H9 (cell line): ENCODE measurements around the gene SLC7A1. TPM values are rescaled to one million over a fixed set of nuclear protein-coding genes. Genes with fewer than 3 reads are reported as not detected.

ENCODE experiments used
- DNase-seq: peaks from one replicate; pipeline ENCODE4 v3.0.0-alpha.2; 2017
- H2AFZ ChIP-seq: one replicate; pipeline ENCODE4 v1.6.1; 2013; ENCODE audit warnings: mild to moderate bottlenecking, low read length, control low read depth, moderate library complexity
- H2AK5ac ChIP-seq: 2 replicates; pipeline ENCODE4 v1.6.1; 2013; ENCODE audit warnings: low read length, control low read depth, mixed read lengths; ENCODE audit not compliant: insufficient read length
- H2BK120ac ChIP-seq: one replicate; pipeline ENCODE4 v1.6.1; 2013; ENCODE audit warnings: low read depth, mild to moderate bottlenecking, low read length, control low read depth, inconsistent platforms; ENCODE audit not compliant: poor library complexity, severe bottlenecking
- H2BK12ac ChIP-seq: 2 replicates; pipeline ENCODE4 v1.6.1; 2013; ENCODE audit warnings: low read length, control low read depth, mixed read lengths, low read depth; ENCODE audit not compliant: insufficient read length
- H2BK15ac ChIP-seq: 2 replicates; pipeline ENCODE4 v1.6.1; 2013; ENCODE audit warnings: low read depth, low read length, control low read depth
- H2BK20ac ChIP-seq: one replicate; pipeline ENCODE4 v1.6.1; 2013; ENCODE audit warnings: low read depth, mild to moderate bottlenecking, low read length, control low read depth, inconsistent platforms; ENCODE audit not compliant: poor library complexity, severe bottlenecking
- H2BK5ac ChIP-seq: 2 replicates; pipeline ENCODE4 v1.6.1; 2013; ENCODE audit warnings: low read length, control low read depth, mixed read lengths; ENCODE audit not compliant: insufficient read length
- H3K14ac ChIP-seq: 2 replicates; pipeline ENCODE4 v1.6.1; 2013; ENCODE audit warnings: low read length, control low read depth; ENCODE audit not compliant: insufficient read depth
- H3K18ac ChIP-seq: 2 replicates; pipeline ENCODE4 v1.6.1; 2013; ENCODE audit warnings: low read depth, mild to moderate bottlenecking, mixed read lengths, low read length, control low read depth; ENCODE audit not compliant: insufficient read length
- H3K23ac ChIP-seq: 2 replicates; pipeline ENCODE4 v1.6.1; 2013; ENCODE audit warnings: low read length, control low read depth, mixed read lengths, low read depth; ENCODE audit not compliant: insufficient read length
- H3K23me2 ChIP-seq: 2 replicates; pipeline ENCODE4 v1.6.1; 2013; ENCODE audit warnings: low read depth, mild to moderate bottlenecking, mixed read lengths, low read length, control low read depth; ENCODE audit not compliant: insufficient read length, poor library complexity, severe bottlenecking
- H3K27ac ChIP-seq: 2 replicates; pipeline ENCODE4 v1.5.1; 2013; ENCODE audit warnings: low read length, control low read depth, mixed read lengths, low read depth; ENCODE audit not compliant: insufficient read length
- H3K27me3 ChIP-seq: 2 replicates; pipeline ENCODE4 v1.6.1; 2013; ENCODE audit warnings: low read length, control low read depth, inconsistent platforms; ENCODE audit not compliant: insufficient read depth
- H3K4ac ChIP-seq: 2 replicates; pipeline ENCODE4 v1.6.1; 2013; ENCODE audit warnings: low read depth, mild to moderate bottlenecking, control low read depth, inconsistent platforms, low read length, moderate library complexity
- H3K4me1 ChIP-seq: 2 replicates; pipeline ENCODE4 v1.6.1; 2013; ENCODE audit warnings: low read length, control low read depth, inconsistent platforms; ENCODE audit not compliant: insufficient read depth
- H3K4me2 ChIP-seq: 2 replicates; pipeline ENCODE4 v1.6.1; 2013; ENCODE audit warnings: low read length, control low read depth, mixed read lengths; ENCODE audit not compliant: insufficient read length, insufficient read depth
- H3K56ac ChIP-seq: 2 replicates; pipeline ENCODE4 v1.6.1; 2013; ENCODE audit warnings: low read depth, mild to moderate bottlenecking, mixed read lengths, low read length, control low read depth; ENCODE audit not compliant: insufficient read length
- H3K79me1 ChIP-seq: 2 replicates; pipeline ENCODE4 v1.6.1; 2013; ENCODE audit warnings: low read depth, mild to moderate bottlenecking, moderate library complexity, low read length, control low read depth, inconsistent platforms; ENCODE audit not compliant: insufficient read depth, poor library complexity, severe bottlenecking
- H3K79me2 ChIP-seq: 2 replicates; pipeline ENCODE4 v1.6.1; 2013; ENCODE audit warnings: low read length, control low read depth, inconsistent platforms; ENCODE audit not compliant: insufficient read depth
- H3K9ac ChIP-seq: 2 replicates; pipeline ENCODE4 v1.6.1; 2013; ENCODE audit warnings: low read length, control low read depth, mixed read lengths; ENCODE audit not compliant: insufficient read length; ENCODE audit errors: extremely low read depth
- H3K9me3 ChIP-seq: one replicate; pipeline ENCODE4 v1.6.1; 2013; ENCODE audit warnings: low read depth, low read length, inconsistent platforms; ENCODE audit not compliant: control insufficient read depth
- H3T11ph ChIP-seq: one replicate; pipeline ENCODE4 v1.6.1; 2013; ENCODE audit warnings: mild to moderate bottlenecking, low read length, control low read depth, inconsistent platforms
- H4K20me1 ChIP-seq: one replicate; pipeline ENCODE4 v1.6.1; 2013; ENCODE audit not compliant: control insufficient read depth, insufficient read length, insufficient read depth
- H4K5ac ChIP-seq: 2 replicates; pipeline ENCODE4 v1.6.1; 2013; ENCODE audit warnings: low read depth, mild to moderate bottlenecking, mixed read lengths, low read length, control low read depth; ENCODE audit not compliant: insufficient read length
- H4K8ac ChIP-seq: replicated peaks from 2 replicates; pipeline ENCODE4 v1.6.1; 2013; ENCODE audit warnings: low read length, control low read depth, mixed read lengths, low read depth; ENCODE audit not compliant: insufficient read length
- H4K91ac ChIP-seq: 2 replicates; pipeline ENCODE4 v1.6.1; 2013; ENCODE audit warnings: low read depth, mild to moderate bottlenecking, moderate library complexity, mixed read lengths, low read length, control low read depth; ENCODE audit not compliant: insufficient read length
- H3K27ac Mint-ChIP-seq, 3 experiments: 2 replicates in 2 of 3; 3 replicates in 1 of 3; pipeline ENCODE4 v1.8.0; 2020 to 2021; ENCODE audit warnings: mixed read lengths in 3 of 3, mild to moderate bottlenecking in 1 of 3, moderate library complexity in 1 of 3
- H3K27me3 Mint-ChIP-seq: 2 replicates; pipeline ENCODE4 v1.8.0; 2021; ENCODE audit warnings: low read depth, mild to moderate bottlenecking, moderate library complexity, mixed read lengths
- H3K36me3 Mint-ChIP-seq, 3 experiments: 2 replicates in 2 of 3; 3 replicates in 1 of 3; pipeline ENCODE4 v1.8.0; 2020 to 2021; ENCODE audit warnings: low read depth in 3 of 3, mixed read lengths in 3 of 3; ENCODE audit not compliant: insufficient read depth in 1 of 3
- H3K4me1 Mint-ChIP-seq, 2 experiments: 2 replicates each; pipeline ENCODE4 v1.8.0; 2020; ENCODE audit warnings: mixed read lengths in 2 of 2
- H3K4me3 Mint-ChIP-seq, 2 experiments: 2 replicates in 1 of 2; 3 replicates in 1 of 2; pipeline ENCODE4 v1.8.0; 2020 to 2021; ENCODE audit warnings: mild to moderate bottlenecking in 2 of 2, mixed read lengths in 2 of 2, moderate library complexity in 1 of 2
- H3K9me3 Mint-ChIP-seq, 2 experiments: 2 replicates in 1 of 2; 3 replicates in 1 of 2; pipeline ENCODE4 v1.8.0; 2020; ENCODE audit warnings: mild to moderate bottlenecking in 2 of 2, mixed read lengths in 2 of 2, moderate library complexity in 1 of 2
- WGBS: extraction: QIAGEN DNeasy Blood & Tissue Kit; methylation state at CpG from one replicate; pipeline ENCODE4 v1.1.7; 2013; ENCODE audit warnings: missing lambda C conversion rate, low lambda C conversion rate, mixed read lengths; ENCODE audit not compliant: insufficient read length; ENCODE audit errors: extremely low coverage; 5-methylcytosine and 5-hydroxymethylcytosine counted together
- total RNA-seq: library from RNA; stranded (reverse); gene quantifications from 2 replicates; pipeline ENCODE4 v1.2.1, GENCODE V29; 2021
- TF ChIP-seq, protein P1 (sequence below): fragments of 200-600 bp; sonication (generic); conservative IDR thresholded peaks from 3 replicates; pipeline ENCODE4 v1.8.0; 2021; ENCODE audit warnings: antibody characterized with exemption, mild to moderate bottlenecking

Gene SLC7A1
- total RNA-seq, 1 experiment from 2014 or later, result 109 TPM

GRCh38 chr13:29483211-29483610 lies 112.3 kb downstream of the SLC7A1 start:
- Histone ChIP-seq H2BK120ac (no peak overlapping the region), H3K4me2 (no peak overlapping the region), H4K8ac (no peak overlapping the region), H4K5ac (no peak overlapping the region), H4K20me1 (no peaks in the 10 kb centered on the region), H2BK5ac (no peak overlapping the region), H3K9me3 (no peaks in the 10 kb centered on the region), H2AFZ (no peak overlapping the region), H2AK5ac (no peak overlapping the region), H3K56ac (no peak overlapping the region), H3K9ac (no peak overlapping the region), H3K18ac (no peak overlapping the region), H3K4ac (no peak overlapping the region), H3T11ph (no peak overlapping the region), H2BK15ac (no peak overlapping the region), H3K4me1 (peaks cover 11% of the 10 kb centered on the region; the same call in 1 of the 2 replicates), H2BK12ac (no peak overlapping the region), H3K79me2 (no peaks in the 10 kb centered on the region), H3K23me2 (no peaks in the 10 kb centered on the region), H4K91ac (no peak overlapping the region), H3K27me3 (no peaks in the 10 kb centered on the region), H2BK20ac (no peak overlapping the region), H3K27ac (no peak overlapping the region), H3K79me1 (no peaks in the 10 kb centered on the region), H3K23ac (no peak overlapping the region), H3K14ac (no peak overlapping the region)
- Mint-ChIP-seq H3K9me3 (no peaks in the 10 kb centered on the region), H3K27me3 (no peaks in the 10 kb centered on the region), H3K36me3 (no peaks in the 10 kb centered on the region; a peak in 1 of 7 replicates), H3K4me1 (peaks cover 35 to 39% of the 10 kb centered on the region in 2 experiments), H3K27ac (peak overlapping the region in 1 of 3 experiments; percentile 88; a peak in 1 of 7 replicates), H3K4me3 (no peak overlapping the region)
- TF ChIP-seq, protein P1, sequence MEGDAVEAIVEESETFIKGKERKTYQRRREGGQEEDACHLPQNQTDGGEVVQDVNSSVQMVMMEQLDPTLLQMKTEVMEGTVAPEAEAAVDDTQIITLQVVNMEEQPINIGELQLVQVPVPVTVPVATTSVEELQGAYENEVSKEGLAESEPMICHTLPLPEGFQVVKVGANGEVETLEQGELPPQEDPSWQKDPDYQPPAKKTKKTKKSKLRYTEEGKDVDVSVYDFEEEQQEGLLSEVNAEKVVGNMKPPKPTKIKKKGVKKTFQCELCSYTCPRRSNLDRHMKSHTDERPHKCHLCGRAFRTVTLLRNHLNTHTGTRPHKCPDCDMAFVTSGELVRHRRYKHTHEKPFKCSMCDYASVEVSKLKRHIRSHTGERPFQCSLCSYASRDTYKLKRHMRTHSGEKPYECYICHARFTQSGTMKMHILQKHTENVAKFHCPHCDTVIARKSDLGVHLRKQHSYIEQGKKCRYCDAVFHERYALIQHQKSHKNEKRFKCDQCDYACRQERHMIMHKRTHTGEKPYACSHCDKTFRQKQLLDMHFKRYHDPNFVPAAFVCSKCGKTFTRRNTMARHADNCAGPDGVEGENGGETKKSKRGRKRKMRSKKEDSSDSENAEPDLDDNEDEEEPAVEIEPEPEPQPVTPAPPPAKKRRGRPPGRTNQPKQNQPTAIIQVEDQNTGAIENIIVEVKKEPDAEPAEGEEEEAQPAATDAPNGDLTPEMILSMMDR, result no peak
- no CpG with 5 or more reads among the region's 15 CpGs for WGBS
- no peak for DNase-seq
